IMR-90 (cell line): ENCODE measurements around the gene PGLYRP2. TPM values are rescaled to one million over a fixed set of nuclear protein-coding genes. Genes with fewer than 3 reads are reported as not detected.

Source experiments
- ATAC-seq: fragments of 200-7000 bp; cut with Tn5 transposase; 2 replicates; pipeline ENCODE4 v1.9.1; 2020; ENCODE audit warnings: low read depth, mild to moderate bottlenecking, moderate library complexity
- BruUV-seq: library from RNA; stranded (reverse); fragments of 400-500 nt; replicated peaks from 2 replicates; lab custom pipeline; 2021; lab: Mats Ljungman, UMichigan
- CTCF ChIA-PET: fragments of 300-600 bp; formaldehyde crosslinking; extraction: SDS; loops from one replicate; lab custom pipeline; 2021; ENCODE audit warnings: antibody characterized with exemption; lab: Yijun Ruan, JAX
- POLR2A ChIA-PET: fragments of 300-600 bp; sonication (Branson Sonifier 250); formaldehyde crosslinking; loops from one replicate; lab custom pipeline; 2022; ENCODE audit warnings: antibody characterized with exemption; ENCODE audit not compliant: unreplicated experiment; lab: Charles Lee
- DNase-seq: peaks from one replicate; pipeline ENCODE4 v3.0.0; 2013
- H2AFZ ChIP-seq: replicated peaks from 2 replicates; pipeline ENCODE3; 2013; ENCODE audit warnings: low read length, mild to moderate bottlenecking; ENCODE audit not compliant: poor library complexity
- H2AK5ac ChIP-seq: 2 replicates; pipeline ENCODE4 v1.6.1; 2013; ENCODE audit warnings: low read depth, low read length, inconsistent platforms
- H2AK9ac ChIP-seq: replicated peaks from 2 replicates; pipeline ENCODE3; 2013; ENCODE audit warnings: mild to moderate bottlenecking, low read depth, low read length, moderate library complexity; ENCODE audit not compliant: poor library complexity
- H2BK120ac ChIP-seq: 2 replicates; pipeline ENCODE4 v1.6.1; 2013; ENCODE audit warnings: low read depth, low read length, inconsistent platforms
- H2BK15ac ChIP-seq: 3 replicates; pipeline ENCODE4 v1.6.1; 2013; ENCODE audit warnings: low read depth, low read length, inconsistent platforms
- H2BK20ac ChIP-seq: 2 replicates; pipeline ENCODE4 v1.6.1; 2013; ENCODE audit warnings: low read depth, mild to moderate bottlenecking, inconsistent platforms, low read length, moderate library complexity
- H2BK5ac ChIP-seq: 2 replicates; pipeline ENCODE4 v1.6.1; 2013; ENCODE audit warnings: mild to moderate bottlenecking, low read depth, low read length, inconsistent platforms; ENCODE audit not compliant: poor library complexity, severe bottlenecking
- H3K14ac ChIP-seq: replicated peaks from 2 replicates; pipeline ENCODE4 v1.6.1; 2013; ENCODE audit warnings: low read depth, low read length, inconsistent platforms
- H3K18ac ChIP-seq: 2 replicates; pipeline ENCODE4 v1.6.1; 2013; ENCODE audit warnings: low read depth, low read length, control low read depth
- H3K23ac ChIP-seq: 2 replicates; pipeline ENCODE4 v1.6.1; 2013; ENCODE audit warnings: low read depth, low read length, inconsistent platforms
- H3K27ac ChIP-seq: 2 replicates; pipeline ENCODE4 v1.5.1; 2013; ENCODE audit warnings: mild to moderate bottlenecking, control low read depth, low read length; ENCODE audit not compliant: insufficient read depth
- H3K27me3 ChIP-seq: 2 replicates; pipeline ENCODE4 v1.6.1; 2013; ENCODE audit warnings: low read length; ENCODE audit not compliant: control insufficient read depth, insufficient read depth
- H3K36me3 ChIP-seq: 2 replicates; pipeline ENCODE4 v1.6.1; 2013; ENCODE audit warnings: low read length, mixed read lengths; ENCODE audit not compliant: control insufficient read depth, insufficient read depth
- H3K4ac ChIP-seq: 2 replicates; pipeline ENCODE4 v1.6.1; 2013; ENCODE audit warnings: low read depth, low read length, inconsistent platforms
- H3K4me1 ChIP-seq: 2 replicates; pipeline ENCODE4 v1.6.1; 2013; ENCODE audit warnings: low read length, mixed read lengths; ENCODE audit not compliant: control insufficient read depth, insufficient read depth
- H3K4me2 ChIP-seq: 2 replicates; pipeline ENCODE4 v1.6.1; 2013; ENCODE audit warnings: low read depth, mild to moderate bottlenecking, control low read depth, low read length, moderate library complexity
- H3K4me3 ChIP-seq: 2 replicates; pipeline ENCODE4 v1.5.1; 2013; ENCODE audit warnings: low read depth, mild to moderate bottlenecking, control low read depth, low read length, moderate library complexity; ENCODE audit not compliant: insufficient read depth
- H3K56ac ChIP-seq: 2 replicates; pipeline ENCODE4 v1.6.1; 2013; ENCODE audit warnings: low read length, inconsistent platforms; ENCODE audit not compliant: insufficient read depth; ENCODE audit errors: extremely low read depth
- H3K79me1 ChIP-seq, 2 experiments: 2 replicates each; pipeline ENCODE4 v1.6.1; 2013; ENCODE audit warnings: low read length in 2 of 2, inconsistent platforms in 1 of 2, low read depth in 1 of 2
- H3K9ac ChIP-seq: 2 replicates; pipeline ENCODE4 v1.6.1; 2013; ENCODE audit warnings: low read depth, low read length, control low read depth
- H3K9me1 ChIP-seq: 2 replicates; pipeline ENCODE4 v1.6.1; 2013; ENCODE audit warnings: low read length, inconsistent platforms; ENCODE audit not compliant: insufficient read depth
- H3K9me3 ChIP-seq: 2 replicates; pipeline ENCODE4 v1.6.1; 2013; ENCODE audit warnings: low read length; ENCODE audit not compliant: control insufficient read depth, insufficient read depth
- H4K20me1 ChIP-seq: 2 replicates; pipeline ENCODE4 v1.6.1; 2013; ENCODE audit warnings: low read length, inconsistent platforms; ENCODE audit not compliant: insufficient read depth
- H4K5ac ChIP-seq: 2 replicates; pipeline ENCODE4 v1.6.1; 2013; ENCODE audit warnings: mild to moderate bottlenecking, low read depth, low read length, control low read depth
- H4K8ac ChIP-seq, 2 experiments: 2 replicates each; pipeline ENCODE4 v1.6.1; 2013; ENCODE audit warnings: low read depth in 2 of 2, low read length in 2 of 2, control low read depth in 1 of 2, inconsistent platforms in 1 of 2
- H4K91ac ChIP-seq: 2 replicates; pipeline ENCODE4 v1.6.1; 2013; ENCODE audit warnings: low read depth, low read length, inconsistent platforms; ENCODE audit not compliant: insufficient read depth
- MAZ ChIP-seq: IDR thresholded peaks from 2 replicates; pipeline ENCODE4 v1.6.1; 2012; ENCODE audit warnings: low read depth, mild to moderate bottlenecking, low read length, improper control_type of control experiment, moderate library complexity, borderline replicate concordance
- RAD21 ChIP-seq: IDR thresholded peaks from 2 replicates; pipeline ENCODE4 v1.6.1; 2012; ENCODE audit warnings: low read length, improper control_type of control experiment
- WGBS, 2 experiments: methylation state at CpG; one replicate each; pipeline versions ENCODE4 v1.1.5 to v1.1.7; 2013; ENCODE audit warnings: missing lambda C conversion rate in 2 of 2; ENCODE audit not compliant: insufficient read length in 1 of 2; ENCODE audit errors: extremely low coverage in 2 of 2; 5-methylcytosine and 5-hydroxymethylcytosine counted together
- dilution Hi-C: fragments of 300-500 bp; cut with HindIII; formaldehyde crosslinking; loops from one replicate; pipeline ENCODE4 v1.14.3; 2018; ENCODE audit warnings: low sequenced_read_pairs; ENCODE audit not compliant: unreplicated experiment
- in situ Hi-C: fragments of 300-500 bp; cut with MboI; formaldehyde crosslinking; loops from 3 replicates; pipeline ENCODE4 v1.14.3; 2019; ENCODE audit warnings: low sequenced_read_pairs, inconsistent platforms, mixed read lengths
- intact Hi-C: fragments of 100-400 bp; cut with micrococcal nuclease; formaldehyde crosslinking; loops from 2 replicates; pipeline ENCODE4 v1.10.0; 2022
- polyA plus RNA-seq, 3 experiments: library from polyadenylated mRNA; depleted of rRNA; stranded (reverse); fragments of >200 nt; gene quantifications; 2 replicates each; pipeline ENCODE4 v1.2.3, GENCODE V29; 2012; ENCODE audit warnings: low replicate concordance in 1 of 3
- total RNA-seq: library from RNA; depleted of rRNA; stranded (reverse); fragments of >200 nt; gene quantifications from 2 replicates; pipeline ENCODE4 v1.2.3, GENCODE V29; 2012
- TF ChIP-seq, protein P1 (sequence below): conservative IDR thresholded peaks from 2 replicates; pipeline ENCODE4 v1.5.1; 2012; ENCODE audit warnings: mild to moderate bottlenecking, low read depth, low read length, improper control_type of control experiment

Gene PGLYRP2
- total and polyA plus RNA-seq, 2 of the 4 experiments (the other 2 are of a cell fraction): not detected

DNA sequence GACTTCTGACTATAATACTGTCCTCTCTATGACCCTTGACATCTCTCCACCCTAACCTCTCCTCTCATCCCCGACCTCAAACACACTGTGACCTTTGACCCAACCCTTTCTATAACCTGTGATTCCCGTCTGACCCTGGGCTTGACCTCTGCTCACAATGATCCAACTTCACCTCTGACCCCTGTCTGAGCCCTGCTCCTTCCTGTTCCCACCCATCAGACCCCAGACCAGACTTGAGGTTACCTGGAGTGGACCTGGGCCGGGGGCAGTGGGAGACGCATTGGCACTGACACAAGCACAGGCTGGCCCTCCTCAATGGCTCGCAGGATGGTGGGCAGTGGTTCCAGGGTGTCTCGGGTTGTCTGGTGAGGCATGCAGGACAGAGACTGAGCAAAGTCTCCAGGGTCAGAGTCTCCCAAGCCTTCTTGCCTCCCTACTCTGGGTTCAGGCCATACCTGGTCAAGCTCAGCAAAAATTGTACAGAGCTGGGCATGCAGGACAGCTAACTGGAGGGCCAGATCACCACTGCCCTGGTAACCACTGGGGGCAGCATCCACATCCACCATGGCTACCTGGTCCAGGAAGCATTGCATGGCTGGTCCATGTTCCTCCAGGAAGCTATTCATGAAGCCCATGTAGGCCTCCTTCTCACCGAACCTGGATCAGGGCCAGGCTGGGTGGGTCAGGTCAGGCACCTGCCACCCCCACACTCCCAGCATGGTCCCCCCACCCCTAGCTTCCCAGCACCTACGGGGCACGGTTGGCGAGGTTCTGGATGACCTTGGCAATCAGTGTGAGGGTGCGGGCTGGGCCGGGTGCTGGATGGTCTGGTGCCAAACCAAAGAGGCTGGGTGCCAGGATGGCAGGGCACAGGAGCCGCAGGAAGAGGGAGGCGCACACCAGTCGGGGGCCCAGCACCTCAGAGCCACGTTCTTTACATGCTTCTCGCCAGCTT, 25.1 kb downstream of the PGLYRP2 start (continued):
- TF ChIP-seq MAZ: no peak

DNA sequence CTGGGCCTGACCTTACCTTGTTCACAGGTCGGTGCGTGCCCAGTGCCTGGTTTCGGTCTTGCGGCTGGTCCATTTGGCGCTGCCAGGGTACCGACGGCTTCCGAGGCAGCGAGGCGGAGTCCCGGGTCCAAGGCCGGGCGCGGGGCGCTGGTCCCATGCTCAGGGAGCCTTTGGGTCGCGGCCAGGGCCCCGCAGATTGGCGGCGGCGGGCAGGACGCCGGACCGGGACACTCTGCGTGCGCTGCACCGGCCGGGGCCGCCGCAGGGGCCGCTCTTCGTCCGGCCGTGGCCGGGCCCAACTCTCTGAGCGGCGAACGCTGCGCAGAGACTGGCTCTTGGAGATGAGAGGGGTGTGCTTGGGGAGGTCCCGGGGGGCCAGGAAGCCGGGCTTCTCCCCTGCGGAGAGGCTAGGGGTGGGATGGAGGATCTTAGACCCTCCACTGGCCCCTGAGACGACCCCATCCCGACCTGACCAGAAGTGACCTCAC, 26.2 kb downstream of the PGLYRP2 start:
- Histone ChIP-seq H3K9ac (no peak overlapping the region), H3K4me2 (peak overlapping the region; percentile 79), H2BK20ac (no peak overlapping the region), H4K8ac (peak overlapping the region; percentile 22 to 87; a peak in 1 of 4 replicates), H3K36me3 (no peaks in the 10 kb centered on the region), H2AK9ac (peak overlapping the region; percentile 77), H3K56ac (no peak overlapping the region), H2BK15ac (no peak overlapping the region), H2BK5ac (no peak overlapping the region), H3K23ac (no peak overlapping the region), H4K20me1 (no peaks in the 10 kb centered on the region; the same call in 1 of the 2 replicates), H4K5ac (no peak overlapping the region), H3K4me3 (peak overlapping the region; percentile 24), H3K9me3 (no peaks in the 10 kb centered on the region), H3K4me1 (peaks cover 7% of the 10 kb centered on the region; the same call in 1 of the 2 replicates), H2AK5ac (no peak overlapping the region), H3K14ac (0 out of 2 replicates have a peak overlapping the region, but pooled peaks have one; percentile 15), H2AFZ (peak overlapping the region; percentile 97), H4K91ac (no peak overlapping the region), H3K27ac (no peak overlapping the region), H3K27me3 (peaks cover 29% of the 10 kb centered on the region), H3K79me1 (peaks cover 0 to 6% of the 10 kb centered on the region in 2 experiments; a peak in 1 of 4 replicates), H3K4ac (peak overlapping the region; percentile 35; the same call in 1 of the 2 replicates), H2BK120ac (0 out of 2 replicates have a peak overlapping the region, but pooled peaks have one; percentile 4), H3K18ac (no peak overlapping the region), H3K9me1 (peaks cover 20% of the 10 kb centered on the region)
- DNase-seq: no peak
- dilution Hi-C loops: no loop called here
- no TSS peak for BruUV-seq
- no peak for TF ChIP-seq MAZ
- TF ChIP-seq RAD21: peak; percentile 20; the same call in 1 of the 2 replicates
- TF ChIP-seq, protein P1, sequence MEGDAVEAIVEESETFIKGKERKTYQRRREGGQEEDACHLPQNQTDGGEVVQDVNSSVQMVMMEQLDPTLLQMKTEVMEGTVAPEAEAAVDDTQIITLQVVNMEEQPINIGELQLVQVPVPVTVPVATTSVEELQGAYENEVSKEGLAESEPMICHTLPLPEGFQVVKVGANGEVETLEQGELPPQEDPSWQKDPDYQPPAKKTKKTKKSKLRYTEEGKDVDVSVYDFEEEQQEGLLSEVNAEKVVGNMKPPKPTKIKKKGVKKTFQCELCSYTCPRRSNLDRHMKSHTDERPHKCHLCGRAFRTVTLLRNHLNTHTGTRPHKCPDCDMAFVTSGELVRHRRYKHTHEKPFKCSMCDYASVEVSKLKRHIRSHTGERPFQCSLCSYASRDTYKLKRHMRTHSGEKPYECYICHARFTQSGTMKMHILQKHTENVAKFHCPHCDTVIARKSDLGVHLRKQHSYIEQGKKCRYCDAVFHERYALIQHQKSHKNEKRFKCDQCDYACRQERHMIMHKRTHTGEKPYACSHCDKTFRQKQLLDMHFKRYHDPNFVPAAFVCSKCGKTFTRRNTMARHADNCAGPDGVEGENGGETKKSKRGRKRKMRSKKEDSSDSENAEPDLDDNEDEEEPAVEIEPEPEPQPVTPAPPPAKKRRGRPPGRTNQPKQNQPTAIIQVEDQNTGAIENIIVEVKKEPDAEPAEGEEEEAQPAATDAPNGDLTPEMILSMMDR: peak; percentile 36
- in situ Hi-C loops: no loop called here
- 0 out of 2 replicates have a peak, but pooled peaks have one; percentile 12 for ATAC-seq
- intact Hi-C loops: loop anchor here (10.0 kb wide), 1 partner anchor 102 kb away; no protein-coding TSS in a partner anchor
- CTCF ChIA-PET: no interaction called here
- POLR2A ChIA-PET: no interaction called here
- WGBS, 2 experiments: 10% methylated on average over 8 of the region's 44 CpGs; no CpG with 5 or more reads in 1 of the 2 experiments
